SIG-M5 (cell line): ENCODE data around the gene PI3.
"Not testable (repeated sequence)": the region's sequence is repeated elsewhere in the genome, so short reads cannot be mapped to it uniquely, and the experiment has no call there.

Experiments used
- DNase-seq: peaks from one replicate; lab custom pipeline; 2025; lab: John Stamatoyannopoulos, UW

Gene PI3, protein sequence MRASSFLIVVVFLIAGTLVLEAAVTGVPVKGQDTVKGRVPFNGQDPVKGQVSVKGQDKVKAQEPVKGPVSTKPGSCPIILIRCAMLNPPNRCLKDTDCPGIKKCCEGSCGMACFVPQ

DNA sequence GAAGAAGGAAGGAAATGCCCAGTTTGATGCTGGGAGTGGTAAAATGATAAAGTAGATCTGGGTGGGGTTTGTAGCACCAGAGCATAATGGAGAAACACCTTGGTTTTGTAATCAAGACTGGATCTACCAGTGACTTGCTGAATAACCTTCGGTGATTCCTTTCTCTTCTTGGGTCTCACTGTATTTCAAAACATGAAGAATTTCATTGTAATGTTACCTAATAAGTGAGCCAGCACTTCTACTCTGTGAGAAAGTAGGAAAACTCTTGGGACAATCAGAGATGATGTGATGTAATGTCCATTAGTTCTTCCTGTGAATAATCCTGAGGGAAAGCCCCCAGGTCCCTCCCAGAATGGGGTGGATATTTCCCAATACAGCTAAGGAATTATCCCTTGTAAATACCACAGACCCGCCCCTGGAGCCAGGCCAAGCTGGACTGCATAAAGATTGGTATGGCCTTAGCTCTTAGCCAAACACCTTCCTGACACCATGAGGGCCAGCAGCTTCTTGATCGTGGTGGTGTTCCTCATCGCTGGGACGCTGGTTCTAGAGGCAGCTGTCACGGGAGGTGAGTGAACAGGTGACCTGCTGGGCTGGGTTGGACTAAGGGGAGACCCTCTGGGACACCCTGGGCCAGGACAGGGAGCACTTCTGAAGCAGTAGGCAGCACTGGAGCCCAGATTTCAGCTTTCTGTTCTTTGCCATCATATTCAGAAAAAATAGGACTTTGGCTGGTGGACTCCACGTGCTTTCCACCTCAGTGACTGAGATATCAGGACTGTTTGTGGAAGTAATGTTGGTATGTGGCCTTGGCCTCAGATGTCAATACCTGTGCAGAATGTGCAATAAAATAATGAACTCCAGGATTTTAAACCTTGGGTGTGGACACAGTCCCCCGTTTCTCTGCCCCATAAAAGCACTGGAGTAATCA lies at the start of gene PI3:
Gene PI3 (plus strand): TSS at position 469 of the 931 bp plus-strand sequence. CDS start 21 bp downstream, at position 490.
- no peak for DNase-seq

GRCh38 chr20:45128099-45128498 lies 46.6 kb upstream of the PI3 start:
- DNase-seq, result no peak

DNA sequence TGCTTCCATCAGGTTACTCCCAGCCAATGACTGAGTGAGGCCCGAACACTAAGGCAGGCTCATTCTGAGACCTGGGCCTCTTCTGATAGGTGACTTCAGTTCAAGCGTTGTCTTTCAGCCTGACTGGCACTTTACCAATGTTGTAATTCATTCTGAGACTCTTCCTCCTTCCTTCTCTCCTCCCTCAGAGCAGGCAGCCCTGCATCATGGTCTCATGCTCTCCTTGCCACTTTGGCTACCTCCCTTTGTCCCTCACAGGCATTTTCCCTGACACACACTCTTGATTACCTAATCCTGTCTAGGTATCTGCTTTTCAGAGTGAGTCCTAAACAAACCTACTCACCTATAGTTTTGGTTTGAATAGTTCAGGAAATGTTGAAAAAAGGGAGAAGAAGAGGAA lies 37.8 kb upstream of the PI3 start:
- DNase-seq, result no peak

GRCh38 chr20:45138561-45139300 lies 36.0 kb upstream of the PI3 start:
- DNase-seq, result no peak

GRCh38 chr20:45139733-45140375 lies 34.8 kb upstream of the PI3 start:
- not testable (repeated sequence) for DNase-seq

- DNase-seq, result no peak
Observed at GRCh38 chr20:45140836-45141235, 33.9 kb upstream of the PI3 start.

GRCh38 chr20:45149062-45149461 lies 25.6 kb upstream of the PI3 start:
- no peak for DNase-seq

DNA sequence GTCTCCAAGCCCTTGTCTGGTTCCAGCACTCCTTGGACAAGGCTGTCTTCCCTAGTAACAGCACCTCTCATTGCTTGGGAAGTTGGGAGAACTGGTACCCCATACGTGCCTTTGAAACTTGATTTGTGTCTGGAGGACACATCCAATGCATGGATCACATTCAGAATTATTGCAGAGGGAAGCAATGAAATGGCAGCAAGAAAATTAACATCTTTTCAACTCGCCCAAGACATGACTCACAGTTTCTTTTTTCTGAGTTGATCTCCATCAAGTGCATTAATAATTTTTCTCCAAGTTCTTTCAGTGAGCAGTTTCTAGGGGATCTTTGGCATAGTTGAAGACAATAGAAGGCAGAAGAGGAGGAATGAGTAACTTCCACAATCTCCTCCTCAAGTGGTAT lies 22.3 kb upstream of the PI3 start:
- no peak for DNase-seq

DNA sequence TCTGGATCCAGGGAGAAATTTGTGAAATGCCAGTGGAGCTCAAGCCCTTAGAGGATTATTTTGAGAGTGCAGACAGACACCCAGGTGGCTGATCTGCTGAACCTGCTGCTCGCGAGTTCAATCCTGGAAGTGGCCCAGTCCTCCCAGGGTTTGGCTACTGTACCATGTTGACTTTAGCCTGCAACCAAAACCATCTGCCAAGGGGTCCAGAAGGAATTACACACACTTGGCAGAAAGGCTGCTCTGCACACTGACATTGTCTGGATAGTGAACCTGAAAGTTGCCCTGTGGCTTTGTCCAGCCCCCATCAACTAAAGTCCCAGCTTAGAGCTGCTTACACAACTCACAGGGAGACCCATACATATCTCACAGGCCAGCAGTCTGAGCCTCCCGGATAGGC lies 21.6 kb upstream of the PI3 start:
- DNase-seq, result no peak

DNA sequence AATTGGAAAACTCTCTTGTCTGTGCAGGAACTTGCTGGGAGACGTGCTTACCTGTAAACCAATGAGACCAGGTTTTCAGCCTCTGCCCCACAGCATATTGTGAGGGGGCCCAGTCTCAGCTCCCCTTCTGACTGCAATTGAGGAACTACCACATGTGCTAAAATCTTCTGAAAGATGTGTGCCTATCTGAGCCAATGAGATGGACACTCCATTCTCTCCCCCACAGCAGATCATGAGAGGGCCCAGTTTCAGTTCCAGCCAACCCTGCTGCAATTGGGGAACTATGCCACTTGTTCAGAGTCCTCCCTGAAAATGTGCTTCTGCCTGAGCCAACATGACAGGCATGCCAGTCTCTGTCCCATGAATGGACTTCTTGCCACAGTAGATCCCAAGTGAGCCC lies 20.9 kb upstream of the PI3 start:
- peak; percentile 83 for DNase-seq

- no peak for DNase-seq
Observed at GRCh38 chr20:45154183-45154582, 20.5 kb upstream of the PI3 start.

DNA sequence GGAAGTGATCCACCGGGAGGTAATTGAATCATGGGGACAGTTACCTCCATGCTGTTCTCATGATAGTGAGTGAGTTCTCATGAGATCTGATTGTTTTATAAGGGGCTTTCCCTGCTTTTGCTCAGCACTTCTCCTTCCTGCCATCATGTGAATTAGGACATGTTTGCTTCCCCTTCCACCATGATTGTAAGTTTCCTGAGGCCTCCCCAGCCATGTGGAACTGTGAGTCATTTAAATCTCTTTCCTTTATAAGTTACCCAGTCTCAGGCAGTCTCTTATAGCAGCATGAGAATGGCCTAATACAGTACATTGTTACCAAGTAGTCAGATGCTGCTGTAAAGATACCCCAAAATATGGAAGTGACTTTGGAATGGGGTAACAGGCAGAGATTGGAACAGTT lies 19.9 kb upstream of the PI3 start:
- DNase-seq, result not testable (repeated sequence)

DNA sequence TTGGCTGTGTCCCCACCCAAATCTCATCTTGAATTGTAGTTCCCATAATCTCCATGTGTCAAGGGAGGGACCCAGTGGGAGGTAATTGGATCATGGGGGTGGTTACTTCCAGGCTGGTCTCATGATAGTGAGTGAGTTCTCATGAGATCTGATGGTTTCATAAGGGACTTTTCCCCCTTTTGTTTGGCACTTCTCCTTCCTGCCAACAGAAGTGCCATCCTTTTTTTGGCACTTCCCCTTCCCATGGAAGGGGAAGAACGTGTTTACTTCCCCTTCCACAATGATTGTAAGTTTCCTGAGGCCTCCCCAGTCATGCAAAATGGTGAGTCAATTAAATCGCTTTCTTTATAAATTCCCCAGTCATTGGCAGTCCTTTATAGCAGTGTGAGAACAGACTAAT lies 18.0 kb upstream of the PI3 start:
- no peak for DNase-seq

- DNase-seq, result no peak
Observed at GRCh38 chr20:45157962-45158361, 16.7 kb upstream of the PI3 start.

- no peak for DNase-seq
Observed at GRCh38 chr20:45163083-45163803, 11.5 kb upstream of the PI3 start.

GRCh38 chr20:45164906-45165305 lies 9.8 kb upstream of the PI3 start:
- no peak for DNase-seq

- no peak for DNase-seq
Observed at GRCh38 chr20:45173522-45173921, 1.2 kb upstream of the PI3 start.

DNA sequence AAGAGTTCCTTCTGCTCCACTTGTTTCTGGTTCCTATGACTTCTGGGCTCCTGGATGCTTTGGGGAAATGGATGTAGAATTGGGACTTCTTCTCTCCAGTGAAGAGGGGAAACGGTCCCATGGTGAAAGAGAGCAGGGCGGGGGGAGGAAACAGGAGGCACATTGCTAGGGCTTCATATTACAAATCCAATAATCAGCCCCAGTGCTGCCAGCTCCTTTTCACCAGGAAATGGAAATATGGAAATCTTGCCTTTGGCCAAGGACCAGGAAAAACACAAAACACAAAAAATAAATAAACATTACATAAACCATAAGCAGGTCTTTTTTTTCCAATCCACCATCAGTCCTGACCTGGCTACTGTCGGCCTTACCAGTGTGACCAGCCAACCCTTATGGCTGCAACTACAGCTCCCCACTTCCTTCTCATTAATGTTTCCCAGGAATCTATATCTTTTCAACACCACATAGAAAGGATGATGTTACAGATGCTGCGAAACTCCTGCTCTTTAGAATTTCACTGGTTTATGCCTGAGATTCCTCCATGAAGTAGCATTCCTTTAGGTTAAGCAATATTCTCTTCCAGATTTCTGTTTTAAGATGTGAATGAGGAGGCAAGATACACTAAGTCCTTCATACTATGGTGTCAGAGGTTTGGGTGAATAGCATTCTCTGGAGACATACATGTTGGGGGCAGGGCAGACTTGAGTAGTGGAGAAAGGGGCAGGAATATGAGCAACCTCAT lies 2.0 kb downstream of the PI3 start:
- DNase-seq, result no peak

GRCh38 chr20:45179166-45179565 lies 4.5 kb downstream of the PI3 start:
- no peak for DNase-seq

DNA sequence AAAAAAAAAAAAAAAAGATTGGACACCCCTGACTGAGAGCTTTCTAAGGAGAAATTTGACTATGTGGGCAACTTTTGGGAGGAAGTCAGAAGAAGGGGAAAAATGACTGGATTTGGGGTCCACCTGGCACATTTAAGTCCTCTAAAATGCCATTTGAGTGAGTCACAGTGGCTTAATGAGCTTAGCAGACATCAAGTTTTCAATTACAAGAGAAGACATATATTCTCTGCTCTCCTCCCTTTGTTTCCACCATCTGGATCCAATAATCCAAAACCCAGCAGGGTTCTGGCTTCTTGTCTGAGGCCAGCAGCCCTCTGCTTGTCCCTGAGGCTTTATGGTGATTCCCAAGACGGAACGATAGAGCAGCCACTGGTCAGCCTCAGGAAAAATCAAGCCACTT lies 6.9 kb downstream of the PI3 start:
- DNase-seq, result no peak

GRCh38 chr20:45183084-45183483 lies 8.4 kb downstream of the PI3 start:
- no peak for DNase-seq
